ENCODE results near the gene OIP5. TPM values are rescaled to one million over a fixed set of nuclear protein-coding genes. Genes with fewer than 3 reads are reported as not detected.
A peak's percentile ranks its signal among the peaks of the same experiment; 100 is the strongest.

OIP5 gene
- total and polyA plus RNA-seq, 10 of the 15 experiments (the other 5 are each of a cell fraction or from before 2014, with no cell fraction given), result 4.8 to 61.4 (median 22.1) TPM

DNA sequence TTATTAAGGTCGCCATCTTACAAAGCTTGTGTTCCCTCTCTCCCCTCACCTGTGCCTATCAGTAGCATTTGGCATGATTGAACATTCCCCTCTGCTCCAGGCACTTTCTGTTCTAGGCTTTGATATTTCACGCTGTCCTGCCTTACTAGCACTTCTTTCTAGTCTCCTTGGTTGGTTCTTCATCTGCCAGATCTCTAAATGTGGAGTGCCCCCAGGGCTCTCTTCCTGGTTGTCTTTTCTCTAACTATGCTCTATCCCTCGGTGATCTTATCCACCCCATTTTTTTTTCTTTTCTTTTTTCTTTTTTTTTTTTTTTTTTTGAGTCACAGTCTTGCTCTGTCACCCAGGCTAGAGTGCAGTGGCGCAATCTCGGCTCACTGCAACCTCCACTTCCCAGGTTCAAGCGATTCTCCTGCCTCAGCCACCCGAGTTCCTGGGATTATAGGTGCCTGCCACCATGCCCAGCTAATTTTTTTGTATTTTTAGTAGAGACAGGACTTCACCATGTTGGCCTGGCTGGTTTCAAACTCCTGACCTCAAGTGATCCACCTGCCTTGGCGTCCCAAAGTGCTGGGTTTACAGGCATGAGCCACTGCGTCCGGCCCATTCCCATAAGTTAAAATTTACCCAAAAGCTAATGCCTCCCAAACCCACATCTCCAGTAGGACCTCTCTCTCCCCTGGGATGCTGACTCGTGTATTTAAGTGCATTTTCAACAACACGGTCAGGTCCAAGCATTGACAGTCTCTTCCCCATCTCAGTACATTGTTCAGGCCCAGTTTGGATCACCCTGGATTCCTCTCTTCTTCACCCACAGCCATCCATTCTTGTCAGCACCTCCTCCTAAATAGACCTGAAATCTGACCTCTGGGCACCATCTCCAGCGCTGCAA lies 5.5 kb upstream of the OIP5 start:
- ChIA-PET POLR2A (interaction anchor here (0.6 kb wide), 1 partner anchor 383 kb away, joined by 4 read pairs; no protein-coding TSS in a partner anchor), RAD21 (ENCODE audit: unreplicated experiment) (no interaction called here), CTCF (interaction anchor here (1.2 to 1.5 kb wide), 2 partner anchors 51 to 480 kb away, joined by 3 to 4 read pairs; no protein-coding TSS in a partner anchor), SMC1A (ENCODE audit: uncharacterized antibody, unreplicated experiment) (interaction anchor here (0.8 kb wide), 1 partner anchor 64 kb away, joined by 3 read pairs; the partner anchor contains the start of gene NDUFAF1)
- peak overlapping the region; percentile 66 for H3K4me2 ChIP-seq (ENCODE audit: control insufficient read depth, insufficient read depth)
- TF ChIP-seq ZNF622 (IDR thresholded peaks at IDR 0.05) (0 out of 2 replicates have a peak, but pooled peaks have one; percentile 15), IRF5 (IDR thresholded peaks at IDR 0.05; ENCODE audit: borderline replicate concordance) (no peak)
- no peak for DNase-seq (ENCODE audit: low read depth, low spot score)
- H3K4me1 ChIP-seq (ENCODE audit: control insufficient read depth, insufficient read depth, low read length), result peaks cover 4% of the 10 kb centered on the region; the same call in 1 of the 2 replicates
- no peak for FAIRE-seq
- no peaks in the 10 kb centered on the region for H4K20me1 ChIP-seq (ENCODE audit: control insufficient read depth, insufficient read depth)
- peak overlapping the region; percentile 63 for H2AFZ ChIP-seq (ENCODE audit: control insufficient read depth, low read depth, low read length)
- H3K27ac ChIP-seq (ENCODE audit: control insufficient read depth, insufficient read depth), result no peak overlapping the region
- H3K9ac ChIP-seq (ENCODE audit: control insufficient read depth, insufficient read depth, low read length), result peak overlapping the region; percentile 27; the same call in 1 of the 2 replicates
- intact Hi-C loops (cut with micrococcal nuclease; ENCODE audit: unreplicated experiment) (no loop called here), in situ Hi-C loops (cut with MboI) (no loop called here)
- TSS peak; percentile 14 for BruUV-seq (replicated peaks)
- no peaks in the 10 kb centered on the region for H3K27me3 ChIP-seq (replicated peaks in 1 of 2; ENCODE audit: control insufficient read depth in 2 of 2, insufficient read depth in 2 of 2, low read length in 1 of 2)
- H3K9me3 ChIP-seq (replicated peaks; ENCODE audit: control insufficient read depth, insufficient read depth, low read length), result no peaks in the 10 kb centered on the region
- H3K79me2 ChIP-seq (ENCODE audit: control insufficient read depth, insufficient read depth, low read length), result peaks cover 89% of the 10 kb centered on the region
- ATAC-seq, result no peak
- WGBS (ENCODE audit: insufficient coverage, insufficient replicate concordance, low lambda C conversion rate, missing lambda C conversion rate), result 86% methylated on average over 11 of the region's 13 CpGs
- H3K36me3 ChIP-seq (ENCODE audit: control insufficient read depth in 2 of 2, insufficient read depth in 2 of 2, low read length in 1 of 2), result peaks cover 10 to 22% of the 10 kb centered on the region in 2 experiments
- H3K4me3 ChIP-seq, result peak overlapping the region; percentile 32; the same call in 1 of the 2 replicates

GRCh38 chr15:41337047-41337446 lies 4.7 kb upstream of the OIP5 start:
- SMC1A ChIA-PET (ENCODE audit: uncharacterized antibody, unreplicated experiment), result interaction anchor here (0.8 to 1.1 kb wide), 2 partner anchors 49 to 65 kb away, joined by 3 read pairs; partner anchors contain the start of gene NDUFAF1

More at GRCh38 chr15:41337047-41337446, 4.7 kb upstream of the OIP5 start:
- Histone ChIP-seq H3K27me3 (replicated peaks in 1 of 2; ENCODE audit: control insufficient read depth in 2 of 2, insufficient read depth in 2 of 2, low read length in 1 of 2) (no peaks in the 10 kb centered on the region), H3K27ac (ENCODE audit: control insufficient read depth, insufficient read depth) (no peak overlapping the region), H3K4me3 (peak overlapping the region; percentile 32; the same call in 1 of the 2 replicates), H3K9ac (ENCODE audit: control insufficient read depth, insufficient read depth, low read length) (peak overlapping the region; percentile 27; the same call in 1 of the 2 replicates), H3K36me3 (ENCODE audit: control insufficient read depth in 2 of 2, insufficient read depth in 2 of 2, low read length in 1 of 2) (peaks cover 10 to 18% of the 10 kb centered on the region in 2 experiments), H2AFZ (ENCODE audit: control insufficient read depth, low read depth, low read length) (no peak overlapping the region; the same call in 1 of the 2 replicates), H3K9me3 (replicated peaks; ENCODE audit: control insufficient read depth, insufficient read depth, low read length) (no peaks in the 10 kb centered on the region), H4K20me1 (ENCODE audit: control insufficient read depth, insufficient read depth) (no peaks in the 10 kb centered on the region), H3K4me2 (ENCODE audit: control insufficient read depth, insufficient read depth) (peak overlapping the region; percentile 66), H3K79me2 (ENCODE audit: control insufficient read depth, insufficient read depth, low read length) (peaks cover 89% of the 10 kb centered on the region), H3K4me1 (ENCODE audit: control insufficient read depth, insufficient read depth, low read length) (peaks cover 4% of the 10 kb centered on the region; the same call in 1 of the 2 replicates)
- CTCF ChIA-PET, result interaction anchor here (1.2 to 1.5 kb wide), 2 partner anchors 50 to 479 kb away, joined by 3 to 4 read pairs; no protein-coding TSS in a partner anchor
- WGBS (ENCODE audit: insufficient coverage, insufficient replicate concordance, low lambda C conversion rate, missing lambda C conversion rate), result 100% methylated on average over 6 of the region's 6 CpGs
- POLR2A ChIA-PET, result interaction anchor here (0.6 kb wide), 1 partner anchor 93 kb away, joined by 4 read pairs; no protein-coding TSS in a partner anchor
- no TSS peak for BruUV-seq (replicated peaks)
- no peak for DNase-seq (ENCODE audit: low read depth, low spot score)
- intact Hi-C loops (cut with micrococcal nuclease; ENCODE audit: unreplicated experiment), result no loop called here
- no peak for FAIRE-seq
- in situ Hi-C loops (cut with MboI), result no loop called here
- ATAC-seq, result no peak
- no peak for TF ChIP-seq CREB1 (IDR thresholded peaks at IDR 0.05; ENCODE audit: low read depth)
- RAD21 ChIA-PET (ENCODE audit: unreplicated experiment), result no interaction called here
